Mononuclear cell (primary cell): Measurements from ENCODE around the gene SH3RF1. TPM values are rescaled to one million over a fixed set of nuclear protein-coding genes. Genes with fewer than 3 reads are reported as not detected.

Experiments
- H3K27me3 ChIP-seq: 2 replicates; pipeline ENCODE4 v1.6.0; 2011; ENCODE audit warnings: low read length, control low read depth; ENCODE audit not compliant: insufficient read depth
- H3K4me1 ChIP-seq: 2 replicates; pipeline ENCODE4 v1.5.1; 2011; ENCODE audit warnings: mild to moderate bottlenecking, low read length, control low read depth; ENCODE audit not compliant: insufficient read depth
- H3K4me3 ChIP-seq: 2 replicates; pipeline ENCODE4 v1.5.1; 2011; ENCODE audit warnings: mild to moderate bottlenecking, low read length, moderate library complexity
- H3K9me3 ChIP-seq: 2 replicates; pipeline ENCODE4 v1.5.1; 2011; ENCODE audit warnings: low read depth, mild to moderate bottlenecking, control low read depth, low read length
- total RNA-seq: library from RNA; depleted of rRNA; stranded (reverse); fragments of >200 nt; gene quantifications from one replicate; pipeline ENCODE4 v1.2.3, GENCODE V29; 2012

Gene SH3RF1
- total RNA-seq, 1 donor = 0.94 TPM

DNA sequence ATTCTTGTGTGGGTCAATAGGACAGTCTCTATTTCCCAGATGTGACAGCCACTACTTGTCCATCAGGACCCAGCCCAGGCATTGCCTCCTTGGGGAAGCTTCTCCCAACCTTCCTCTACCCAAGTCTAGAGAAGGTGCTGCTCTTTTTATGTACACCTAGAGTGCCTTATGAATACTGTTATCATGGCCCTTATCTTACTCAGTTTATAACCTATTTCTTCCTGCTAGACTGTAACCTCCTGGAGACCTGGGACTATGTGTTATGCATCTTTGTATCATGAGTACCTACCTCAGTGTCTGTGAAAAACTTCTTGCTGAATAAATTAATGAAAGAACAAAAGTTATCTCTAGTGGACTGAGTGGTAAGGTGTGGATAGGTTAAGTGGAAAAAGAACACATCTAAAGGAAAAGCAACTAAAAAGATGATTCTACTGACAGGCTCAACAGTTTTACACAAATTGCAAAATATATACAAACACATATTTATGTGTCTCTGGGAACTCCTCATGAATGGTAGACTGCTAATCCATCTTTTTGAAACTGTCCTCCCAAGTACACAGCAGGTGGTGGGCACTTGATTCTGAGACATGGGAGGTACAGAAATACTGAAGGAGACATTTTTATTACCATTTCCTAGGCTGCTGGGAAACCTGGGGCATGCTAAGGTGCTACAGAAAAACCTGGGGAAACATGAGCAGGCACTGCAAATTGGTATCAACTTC, 106.6 kb downstream of the SH3RF1 start:
- H3K4me1 ChIP-seq = no peaks in the 10 kb centered on the region
- H3K4me3 ChIP-seq = no peak overlapping the region
- H3K9me3 ChIP-seq = no peaks in the 10 kb centered on the region
- no peaks in the 10 kb centered on the region for H3K27me3 ChIP-seq

DNA sequence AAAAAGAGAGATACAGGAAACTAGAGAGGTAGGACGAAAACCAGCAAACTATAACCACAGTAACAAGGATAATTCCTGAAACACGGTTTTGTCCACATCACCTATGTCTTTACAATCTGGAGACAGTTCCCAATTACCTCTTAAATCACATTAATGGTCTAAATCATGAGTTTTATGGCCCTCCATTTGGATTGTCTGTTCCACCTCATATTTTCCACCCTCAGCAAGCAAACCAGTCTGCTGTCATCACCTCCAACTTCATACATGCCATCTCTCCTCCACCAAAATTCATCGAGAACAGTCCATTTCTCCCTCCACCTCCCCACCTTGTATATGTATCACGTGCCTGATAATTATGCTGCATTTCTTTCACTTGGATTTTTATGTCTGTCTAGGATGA, 107.3 kb downstream of the SH3RF1 start:
- Histone ChIP-seq H3K9me3 (no peaks in the 10 kb centered on the region), H3K4me1 (no peaks in the 10 kb centered on the region), H3K4me3 (no peak overlapping the region), H3K27me3 (no peaks in the 10 kb centered on the region)

DNA sequence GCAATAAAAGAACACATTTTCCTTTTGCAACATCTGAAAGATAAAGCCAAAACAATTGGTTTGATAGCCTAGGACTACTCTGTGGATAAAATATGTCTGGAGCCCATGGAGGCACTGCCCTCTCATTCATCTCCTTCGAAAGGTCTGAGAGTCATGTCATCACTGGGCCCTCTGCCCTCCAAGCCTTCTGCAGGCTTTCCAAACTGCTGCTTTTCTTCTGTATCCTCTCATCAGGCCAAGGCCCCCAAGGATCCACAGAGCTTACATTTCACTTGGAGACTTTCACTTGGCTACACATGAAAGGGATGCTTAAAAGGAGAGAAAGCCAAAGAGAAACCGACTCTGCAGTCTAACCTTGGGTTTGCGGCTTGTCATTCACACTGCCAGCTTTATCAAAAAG, 109.9 kb downstream of the SH3RF1 start:
- H3K4me3 ChIP-seq = no peak overlapping the region
- H3K27me3 ChIP-seq = no peaks in the 10 kb centered on the region
- no peaks in the 10 kb centered on the region for H3K4me1 ChIP-seq
- H3K9me3 ChIP-seq = no peaks in the 10 kb centered on the region

DNA sequence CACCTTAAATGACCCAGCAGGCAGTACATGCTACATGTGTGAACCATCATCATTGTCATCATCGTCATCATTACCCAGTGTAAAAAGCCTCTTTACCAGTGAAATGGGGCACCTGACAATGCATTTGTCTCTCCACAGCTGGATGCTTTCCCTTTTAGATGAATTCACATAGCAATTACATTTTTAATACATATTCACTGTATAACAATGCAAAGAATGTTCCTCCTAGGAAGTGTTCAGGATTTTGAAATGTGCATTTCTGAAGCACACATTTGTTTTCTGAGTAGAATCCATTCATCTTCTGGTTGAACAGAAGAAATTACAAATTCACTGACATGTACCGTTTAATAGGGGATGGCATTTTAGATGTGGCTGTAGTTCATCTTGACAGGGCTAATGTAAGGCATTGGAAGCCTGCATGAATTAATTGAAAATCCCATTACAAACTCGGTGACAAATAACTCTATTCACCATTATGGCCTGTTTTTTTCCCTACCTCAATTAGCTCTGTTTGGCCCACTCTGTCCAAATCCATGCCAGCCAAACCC, 111.1 kb downstream of the SH3RF1 start:
- Histone ChIP-seq H3K27me3 (no peaks in the 10 kb centered on the region), H3K4me3 (no peak overlapping the region), H3K9me3 (no peaks in the 10 kb centered on the region), H3K4me1 (no peaks in the 10 kb centered on the region)

DNA sequence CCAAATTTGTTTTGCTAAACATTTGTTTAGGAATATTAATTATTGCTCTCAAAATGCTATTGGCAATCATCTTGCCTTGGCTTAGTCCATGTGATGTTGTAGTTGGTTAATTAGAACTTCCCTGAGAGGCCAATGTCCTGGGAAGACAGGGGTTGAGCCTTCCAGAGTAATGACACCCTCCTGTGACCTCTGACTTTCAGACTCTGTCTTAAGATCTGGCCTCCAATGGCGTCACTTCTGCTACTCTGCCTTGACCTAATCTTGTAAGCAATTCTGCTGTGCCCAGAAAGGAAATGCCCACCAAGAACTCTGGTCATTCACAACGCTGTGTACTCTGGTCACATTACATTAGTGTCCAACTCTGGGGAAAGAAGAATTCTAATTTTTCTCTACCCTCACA, 111.9 kb downstream of the SH3RF1 start:
- Histone ChIP-seq H3K4me3 (no peak overlapping the region), H3K27me3 (no peaks in the 10 kb centered on the region), H3K4me1 (no peaks in the 10 kb centered on the region), H3K9me3 (no peaks in the 10 kb centered on the region)

DNA sequence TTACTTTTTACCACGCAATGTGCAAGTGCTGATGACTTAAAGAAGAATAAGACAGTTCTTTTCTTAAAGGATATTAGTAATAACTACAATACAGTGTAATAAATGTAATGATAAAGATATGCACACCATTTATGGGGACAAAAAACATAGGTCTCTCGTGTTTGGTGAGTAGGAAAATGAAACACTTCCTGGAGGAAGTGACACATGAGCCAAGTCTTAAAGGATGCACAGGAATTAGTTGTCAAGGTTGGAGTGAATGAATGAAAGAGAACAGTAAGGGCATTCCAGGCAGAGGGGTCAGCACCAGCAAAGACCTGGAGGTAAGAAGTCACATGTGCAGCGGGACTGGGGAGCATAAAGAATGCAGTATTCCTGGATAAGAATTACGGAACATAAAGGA, 112.7 kb downstream of the SH3RF1 start:
- Histone ChIP-seq H3K27me3 (no peaks in the 10 kb centered on the region), H3K4me3 (no peak overlapping the region), H3K9me3 (no peaks in the 10 kb centered on the region), H3K4me1 (no peaks in the 10 kb centered on the region)

DNA sequence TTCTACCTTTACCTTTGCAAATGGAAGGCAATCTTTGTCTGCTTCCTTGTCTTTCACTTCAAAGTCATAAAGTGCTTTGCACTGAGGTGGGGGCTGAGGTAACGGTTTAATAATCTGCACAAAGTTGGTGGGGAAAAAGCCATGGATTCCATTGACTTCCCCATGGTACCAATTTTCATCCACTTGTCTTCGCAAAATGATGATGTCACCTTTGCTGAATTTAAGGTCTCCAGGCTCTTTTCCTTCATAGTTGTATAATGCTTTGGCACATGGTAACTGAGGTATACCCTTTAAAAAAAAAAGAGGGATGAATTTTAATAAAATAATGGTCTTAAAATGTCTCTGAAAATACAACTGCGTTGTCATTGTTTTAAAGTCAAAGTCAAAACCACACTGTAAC, 114.4 kb downstream of the SH3RF1 start:
- H3K4me1 ChIP-seq = no peaks in the 10 kb centered on the region
- H3K27me3 ChIP-seq = no peaks in the 10 kb centered on the region
- no peaks in the 10 kb centered on the region for H3K9me3 ChIP-seq
- no peak overlapping the region for H3K4me3 ChIP-seq

DNA sequence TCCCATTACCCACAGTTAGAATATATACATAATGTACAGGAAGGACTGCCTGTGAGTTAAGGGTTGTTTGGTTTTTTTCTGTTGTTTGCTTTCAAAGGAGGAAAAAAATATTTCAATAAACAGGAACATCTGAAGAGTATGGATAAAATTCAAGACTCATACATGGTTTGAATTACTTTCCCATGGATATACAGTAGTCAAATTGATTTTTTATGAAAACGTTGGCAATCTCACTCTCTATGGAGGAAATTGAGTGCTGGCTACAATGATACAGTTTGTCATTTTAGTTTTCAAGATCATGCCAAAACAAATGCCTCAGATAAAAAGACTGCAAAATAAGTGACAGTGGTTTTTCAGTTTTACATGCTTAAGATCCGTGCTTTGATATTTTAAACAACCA, 116.6 kb downstream of the SH3RF1 start:
- H3K4me1 ChIP-seq = no peaks in the 10 kb centered on the region
- H3K9me3 ChIP-seq = no peaks in the 10 kb centered on the region
- H3K4me3 ChIP-seq = no peak overlapping the region
- H3K27me3 ChIP-seq = no peaks in the 10 kb centered on the region

DNA sequence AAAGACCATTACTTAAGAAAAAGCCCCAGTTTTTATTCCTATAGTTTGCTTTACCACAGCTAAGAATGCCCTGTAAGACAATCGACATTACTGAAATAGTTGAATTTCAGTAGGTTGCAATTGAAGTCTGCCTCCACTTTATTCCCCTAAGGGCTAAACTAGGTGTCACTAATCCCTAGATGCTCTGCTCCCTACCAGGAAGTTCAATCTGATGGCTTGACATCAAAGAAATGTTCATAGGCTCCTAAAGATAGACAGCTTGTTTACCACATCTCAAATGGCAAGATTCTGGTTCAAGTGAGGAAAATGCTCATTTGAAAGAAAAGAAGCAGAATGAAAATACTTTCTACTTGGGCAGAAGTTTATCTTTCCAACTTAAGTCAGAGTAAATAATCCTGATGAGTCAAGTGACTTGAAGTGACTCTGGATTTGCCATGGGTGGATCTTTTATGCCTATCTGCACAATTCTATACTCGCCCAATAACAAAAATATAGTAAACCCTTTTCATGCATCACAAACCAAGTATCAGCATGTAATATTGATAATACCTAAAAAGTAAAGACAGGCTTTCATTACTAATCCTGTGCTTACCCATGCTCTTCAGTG, 117.2 kb downstream of the SH3RF1 start:
- Histone ChIP-seq H3K27me3 (no peaks in the 10 kb centered on the region), H3K4me3 (no peak overlapping the region), H3K9me3 (no peaks in the 10 kb centered on the region), H3K4me1 (no peaks in the 10 kb centered on the region)

DNA sequence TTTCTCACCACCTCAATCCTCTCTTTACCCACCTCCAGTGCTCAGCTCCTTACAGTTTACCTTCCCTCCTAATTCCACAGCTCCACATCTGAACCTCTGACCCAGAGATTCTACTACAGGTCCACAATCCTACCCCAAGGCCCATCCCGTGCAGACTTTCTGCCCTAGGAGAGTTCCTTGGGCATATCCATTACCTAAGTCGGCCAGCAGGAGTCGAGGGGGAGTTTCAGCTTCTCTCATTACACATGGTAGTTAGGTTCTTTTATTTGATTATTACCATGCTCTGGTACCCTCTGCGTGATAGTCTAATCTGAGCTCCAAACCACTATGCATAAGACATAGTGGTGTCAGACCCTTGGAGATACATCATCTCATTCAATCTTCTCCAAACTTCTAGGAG, 117.9 kb downstream of the SH3RF1 start:
- Histone ChIP-seq H3K4me3 (no peak overlapping the region), H3K9me3 (no peaks in the 10 kb centered on the region), H3K4me1 (no peaks in the 10 kb centered on the region), H3K27me3 (no peaks in the 10 kb centered on the region)

DNA sequence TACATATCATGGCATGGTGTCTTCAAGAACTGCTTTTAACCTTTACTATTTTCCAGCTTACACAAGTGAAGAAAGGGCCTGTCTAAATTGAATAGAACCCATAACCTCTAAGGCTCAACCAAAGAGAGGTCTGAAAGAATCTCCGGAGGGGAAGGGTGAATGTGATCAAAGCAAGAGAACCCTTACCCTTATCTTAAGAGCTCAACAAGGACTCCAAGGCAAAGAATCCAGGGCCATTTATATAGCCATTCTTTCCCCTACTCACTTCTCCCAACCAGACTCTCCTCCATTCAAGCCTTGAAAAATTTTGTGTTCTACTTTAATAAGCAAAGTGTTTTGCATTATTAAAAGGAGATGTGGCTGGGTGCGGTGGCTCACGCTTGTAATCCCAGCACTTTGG, 118.7 kb downstream of the SH3RF1 start:
- no peaks in the 10 kb centered on the region for H3K27me3 ChIP-seq
- H3K4me3 ChIP-seq = no peak overlapping the region
- no peaks in the 10 kb centered on the region for H3K4me1 ChIP-seq
- no peaks in the 10 kb centered on the region for H3K9me3 ChIP-seq

DNA sequence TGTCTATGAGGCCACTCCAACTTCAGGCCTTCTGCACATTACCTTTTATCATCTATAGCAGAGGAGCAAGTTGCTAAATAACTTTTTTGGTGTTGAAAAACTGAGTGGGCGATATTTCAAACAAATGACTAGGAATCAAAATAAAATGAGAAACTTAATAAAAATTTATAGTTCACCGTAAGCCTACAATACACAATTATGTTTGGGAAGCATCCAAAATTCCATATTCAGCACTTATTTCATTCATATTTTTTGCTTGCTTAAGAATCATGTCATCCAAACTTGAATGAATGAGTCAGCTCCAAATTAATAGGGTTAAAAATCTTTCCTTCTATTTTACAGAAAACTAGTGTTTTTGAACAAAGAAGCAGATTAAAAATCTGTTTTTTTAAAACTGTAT, 119.1 kb downstream of the SH3RF1 start:
- H3K4me3 ChIP-seq = no peak overlapping the region
- H3K9me3 ChIP-seq = no peaks in the 10 kb centered on the region

DNA sequence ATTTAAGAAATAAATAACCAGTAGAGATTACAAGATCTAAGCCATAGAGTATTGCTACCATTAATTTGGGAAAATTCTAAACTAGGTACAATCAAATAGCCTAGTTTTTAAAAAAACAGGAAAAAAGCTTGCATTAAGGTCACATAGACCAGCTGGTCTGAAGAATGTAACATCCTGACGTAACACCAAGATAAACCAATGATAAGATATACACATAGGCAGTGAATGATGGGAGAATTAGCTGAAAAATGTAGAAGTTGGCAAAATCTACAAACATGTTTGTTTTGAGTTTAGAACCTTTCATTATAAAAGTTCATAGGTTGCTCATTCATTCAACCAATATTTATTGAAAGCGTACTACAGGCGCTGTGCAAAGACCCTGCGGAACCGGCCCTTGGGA, 120.0 kb downstream of the SH3RF1 start:
- Histone ChIP-seq H3K4me3 (no peak overlapping the region), H3K27me3 (no peaks in the 10 kb centered on the region), H3K9me3 (no peaks in the 10 kb centered on the region), H3K4me1 (no peaks in the 10 kb centered on the region)

More for the DNA sequence above, 119.1 kb downstream of the SH3RF1 start:
- Histone ChIP-seq H3K27me3 (no peaks in the 10 kb centered on the region), H3K4me1 (no peaks in the 10 kb centered on the region)

DNA sequence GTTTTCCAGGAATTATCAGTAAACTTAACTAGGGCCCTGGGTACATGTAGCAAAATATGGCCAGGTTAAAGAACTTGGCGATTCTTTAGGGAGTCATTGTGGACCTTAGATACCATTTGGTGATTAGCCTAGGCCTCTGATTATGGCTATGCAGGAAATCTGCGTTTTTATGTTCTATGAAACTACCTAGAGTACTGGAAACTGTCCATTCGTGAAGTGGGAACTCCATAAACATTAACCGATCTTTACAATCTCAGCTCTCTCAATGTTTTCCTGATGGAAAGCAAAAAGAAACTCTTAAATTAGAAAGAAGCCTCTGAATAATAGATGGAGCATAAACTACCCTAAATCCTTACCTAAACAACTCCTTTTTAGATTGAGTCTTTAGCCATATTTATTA, 121.9 kb downstream of the SH3RF1 start:
- no peaks in the 10 kb centered on the region for H3K27me3 ChIP-seq
- H3K9me3 ChIP-seq = no peaks in the 10 kb centered on the region
- H3K4me1 ChIP-seq = no peaks in the 10 kb centered on the region
- no peak overlapping the region for H3K4me3 ChIP-seq

DNA sequence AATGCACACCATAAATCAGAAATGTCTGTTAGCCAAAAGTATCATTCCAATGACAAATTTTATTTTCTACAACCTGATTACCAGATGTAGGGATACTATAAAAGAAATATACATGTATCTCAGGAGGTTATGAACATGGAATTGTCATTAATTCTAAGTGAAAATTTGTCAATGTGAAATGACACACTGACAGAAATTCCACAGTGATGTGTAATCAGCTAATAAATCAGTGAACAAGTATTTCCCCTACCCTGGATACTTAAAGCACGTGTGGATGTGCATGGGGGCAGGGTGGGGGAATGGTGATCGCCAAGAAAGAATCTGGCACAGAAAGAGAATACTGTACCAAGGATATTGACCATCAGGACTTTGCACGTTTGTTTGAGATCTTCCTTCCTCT, 123.6 kb downstream of the SH3RF1 start:
- H3K4me3 ChIP-seq = no peak overlapping the region
- H3K9me3 ChIP-seq = no peaks in the 10 kb centered on the region
- no peaks in the 10 kb centered on the region for H3K27me3 ChIP-seq
- H3K4me1 ChIP-seq = no peaks in the 10 kb centered on the region

DNA sequence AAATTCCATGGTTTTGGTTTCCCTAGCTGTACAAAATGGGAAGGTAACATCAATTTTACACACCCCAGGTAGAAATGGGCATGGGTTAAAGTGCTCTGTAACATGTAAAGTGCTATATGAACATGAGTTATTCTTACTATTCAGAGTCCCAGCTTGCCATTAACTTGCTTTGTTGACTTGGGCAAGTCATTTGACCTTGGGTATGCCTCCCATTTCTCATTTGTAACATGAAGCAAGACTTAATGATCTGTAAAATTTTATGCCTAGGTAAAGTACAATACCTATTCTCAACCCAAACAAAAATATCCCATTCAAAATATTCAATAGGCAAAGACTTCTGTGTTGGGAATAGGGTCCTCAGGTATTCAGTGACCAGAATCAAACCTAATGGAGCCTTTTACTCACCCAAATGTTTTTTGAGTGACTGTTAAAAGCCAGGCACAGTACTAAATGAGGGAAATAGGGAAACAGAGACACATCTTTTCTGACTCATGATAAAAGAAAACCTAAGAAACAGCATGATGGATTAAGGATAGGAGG, 126.6 kb downstream of the SH3RF1 start:
- no peaks in the 10 kb centered on the region for H3K9me3 ChIP-seq
- no peaks in the 10 kb centered on the region for H3K4me1 ChIP-seq
- no peaks in the 10 kb centered on the region for H3K27me3 ChIP-seq
- no peak overlapping the region for H3K4me3 ChIP-seq
